IMR-90 (cell line): ENCODE data around the gene PSENEN. TPM values are rescaled to one million over a fixed set of nuclear protein-coding genes. Genes with fewer than 3 reads are reported as not detected.

ENCODE experiments used
- ATAC-seq: fragments of 200-7000 bp; cut with Tn5 transposase; 2 replicates; pipeline ENCODE4 v1.9.1; 2020; ENCODE audit warnings: low read depth, mild to moderate bottlenecking, moderate library complexity
- BruUV-seq: library from RNA; stranded (reverse); fragments of 400-500 nt; replicated peaks from 2 replicates; lab custom pipeline; 2021; lab: Mats Ljungman, UMichigan
- CTCF ChIA-PET: fragments of 300-600 bp; formaldehyde crosslinking; extraction: SDS; loops from one replicate; lab custom pipeline; 2021; ENCODE audit warnings: antibody characterized with exemption; lab: Yijun Ruan, JAX
- POLR2A ChIA-PET: fragments of 300-600 bp; sonication (Branson Sonifier 250); formaldehyde crosslinking; loops from one replicate; lab custom pipeline; 2022; ENCODE audit warnings: antibody characterized with exemption; ENCODE audit not compliant: unreplicated experiment; lab: Charles Lee
- DNase-seq: peaks from one replicate; pipeline ENCODE4 v3.0.0; 2013
- H2AFZ ChIP-seq: replicated peaks from 2 replicates; pipeline ENCODE3; 2013; ENCODE audit warnings: low read length, mild to moderate bottlenecking; ENCODE audit not compliant: poor library complexity
- H2AK5ac ChIP-seq: 2 replicates; pipeline ENCODE4 v1.6.1; 2013; ENCODE audit warnings: low read depth, low read length, inconsistent platforms
- H2AK9ac ChIP-seq: replicated peaks from 2 replicates; pipeline ENCODE3; 2013; ENCODE audit warnings: mild to moderate bottlenecking, low read depth, low read length, moderate library complexity; ENCODE audit not compliant: poor library complexity
- H2BK120ac ChIP-seq: 2 replicates; pipeline ENCODE4 v1.6.1; 2013; ENCODE audit warnings: low read depth, low read length, inconsistent platforms
- H2BK15ac ChIP-seq: 3 replicates; pipeline ENCODE4 v1.6.1; 2013; ENCODE audit warnings: low read depth, low read length, inconsistent platforms
- H2BK20ac ChIP-seq: 2 replicates; pipeline ENCODE4 v1.6.1; 2013; ENCODE audit warnings: low read depth, mild to moderate bottlenecking, inconsistent platforms, low read length, moderate library complexity
- H2BK5ac ChIP-seq: 2 replicates; pipeline ENCODE4 v1.6.1; 2013; ENCODE audit warnings: mild to moderate bottlenecking, low read depth, low read length, inconsistent platforms; ENCODE audit not compliant: poor library complexity, severe bottlenecking
- H3K14ac ChIP-seq: replicated peaks from 2 replicates; pipeline ENCODE4 v1.6.1; 2013; ENCODE audit warnings: low read depth, low read length, inconsistent platforms
- H3K18ac ChIP-seq: 2 replicates; pipeline ENCODE4 v1.6.1; 2013; ENCODE audit warnings: low read depth, low read length, control low read depth
- H3K23ac ChIP-seq: 2 replicates; pipeline ENCODE4 v1.6.1; 2013; ENCODE audit warnings: low read depth, low read length, inconsistent platforms
- H3K27ac ChIP-seq: 2 replicates; pipeline ENCODE4 v1.5.1; 2013; ENCODE audit warnings: mild to moderate bottlenecking, control low read depth, low read length; ENCODE audit not compliant: insufficient read depth
- H3K27me3 ChIP-seq: 2 replicates; pipeline ENCODE4 v1.6.1; 2013; ENCODE audit warnings: low read length; ENCODE audit not compliant: control insufficient read depth, insufficient read depth
- H3K36me3 ChIP-seq: 2 replicates; pipeline ENCODE4 v1.6.1; 2013; ENCODE audit warnings: low read length, mixed read lengths; ENCODE audit not compliant: control insufficient read depth, insufficient read depth
- H3K4ac ChIP-seq: 2 replicates; pipeline ENCODE4 v1.6.1; 2013; ENCODE audit warnings: low read depth, low read length, inconsistent platforms
- H3K4me1 ChIP-seq: 2 replicates; pipeline ENCODE4 v1.6.1; 2013; ENCODE audit warnings: low read length, mixed read lengths; ENCODE audit not compliant: control insufficient read depth, insufficient read depth
- H3K4me2 ChIP-seq: 2 replicates; pipeline ENCODE4 v1.6.1; 2013; ENCODE audit warnings: low read depth, mild to moderate bottlenecking, control low read depth, low read length, moderate library complexity
- H3K4me3 ChIP-seq: 2 replicates; pipeline ENCODE4 v1.5.1; 2013; ENCODE audit warnings: low read depth, mild to moderate bottlenecking, control low read depth, low read length, moderate library complexity; ENCODE audit not compliant: insufficient read depth
- H3K56ac ChIP-seq: 2 replicates; pipeline ENCODE4 v1.6.1; 2013; ENCODE audit warnings: low read length, inconsistent platforms; ENCODE audit not compliant: insufficient read depth; ENCODE audit errors: extremely low read depth
- H3K79me1 ChIP-seq, 2 experiments: 2 replicates each; pipeline ENCODE4 v1.6.1; 2013; ENCODE audit warnings: low read length in 2 of 2, inconsistent platforms in 1 of 2, low read depth in 1 of 2
- H3K9ac ChIP-seq: 2 replicates; pipeline ENCODE4 v1.6.1; 2013; ENCODE audit warnings: low read depth, low read length, control low read depth
- H3K9me1 ChIP-seq: 2 replicates; pipeline ENCODE4 v1.6.1; 2013; ENCODE audit warnings: low read length, inconsistent platforms; ENCODE audit not compliant: insufficient read depth
- H3K9me3 ChIP-seq: 2 replicates; pipeline ENCODE4 v1.6.1; 2013; ENCODE audit warnings: low read length; ENCODE audit not compliant: control insufficient read depth, insufficient read depth
- H4K20me1 ChIP-seq: 2 replicates; pipeline ENCODE4 v1.6.1; 2013; ENCODE audit warnings: low read length, inconsistent platforms; ENCODE audit not compliant: insufficient read depth
- H4K5ac ChIP-seq: 2 replicates; pipeline ENCODE4 v1.6.1; 2013; ENCODE audit warnings: mild to moderate bottlenecking, low read depth, low read length, control low read depth
- H4K8ac ChIP-seq, 2 experiments: 2 replicates each; pipeline ENCODE4 v1.6.1; 2013; ENCODE audit warnings: low read depth in 2 of 2, low read length in 2 of 2, control low read depth in 1 of 2, inconsistent platforms in 1 of 2
- H4K91ac ChIP-seq: 2 replicates; pipeline ENCODE4 v1.6.1; 2013; ENCODE audit warnings: low read depth, low read length, inconsistent platforms; ENCODE audit not compliant: insufficient read depth
- MXI1 ChIP-seq: IDR thresholded peaks from 2 replicates; pipeline ENCODE4 v1.6.1; 2012; ENCODE audit warnings: low read depth, mild to moderate bottlenecking, low read length, moderate library complexity, borderline replicate concordance
- NFE2L2 ChIP-seq: fragments of 150-350 bp; IDR thresholded peaks from 2 replicates; pipeline ENCODE4 v1.6.1; 2016; ENCODE audit warnings: low read depth, mild to moderate bottlenecking, low read length
- POLR2A ChIP-seq: IDR thresholded peaks from 2 replicates; pipeline ENCODE4 v1.6.1; 2012; ENCODE audit warnings: mild to moderate bottlenecking, low read depth, low read length
- RAD21 ChIP-seq: IDR thresholded peaks from 2 replicates; pipeline ENCODE4 v1.6.1; 2012; ENCODE audit warnings: low read length, improper control_type of control experiment
- RCOR1 ChIP-seq: IDR thresholded peaks from 2 replicates; pipeline ENCODE4 v1.6.1; 2012; ENCODE audit warnings: mild to moderate bottlenecking, low read length, improper control_type of control experiment; ENCODE audit not compliant: insufficient replicate concordance
- SMC3 ChIP-seq: fragments of 150-350 bp; IDR thresholded peaks from 2 replicates; pipeline ENCODE4 v1.6.1; 2016; ENCODE audit warnings: low read depth, mild to moderate bottlenecking, antibody characterized with exemption, low read length, moderate library complexity
- USF2 ChIP-seq: fragments of 150-350 bp; IDR thresholded peaks from 2 replicates; pipeline ENCODE4 v1.6.1; 2017; ENCODE audit warnings: mild to moderate bottlenecking, antibody characterized with exemption, low read length, low read depth
- WGBS, 2 experiments: methylation state at CpG; one replicate each; pipeline versions ENCODE4 v1.1.5 to v1.1.7; 2013; ENCODE audit warnings: missing lambda C conversion rate in 2 of 2; ENCODE audit not compliant: insufficient read length in 1 of 2; ENCODE audit errors: extremely low coverage in 2 of 2; 5-methylcytosine and 5-hydroxymethylcytosine counted together
- dilution Hi-C: fragments of 300-500 bp; cut with HindIII; formaldehyde crosslinking; loops from one replicate; pipeline ENCODE4 v1.14.3; 2018; ENCODE audit warnings: low sequenced_read_pairs; ENCODE audit not compliant: unreplicated experiment
- in situ Hi-C: fragments of 300-500 bp; cut with MboI; formaldehyde crosslinking; loops from 3 replicates; pipeline ENCODE4 v1.14.3; 2019; ENCODE audit warnings: low sequenced_read_pairs, inconsistent platforms, mixed read lengths
- intact Hi-C: fragments of 100-400 bp; cut with micrococcal nuclease; formaldehyde crosslinking; loops from 2 replicates; pipeline ENCODE4 v1.10.0; 2022
- polyA plus RNA-seq, 3 experiments: library from polyadenylated mRNA; depleted of rRNA; stranded (reverse); fragments of >200 nt; gene quantifications; 2 replicates each; pipeline ENCODE4 v1.2.3, GENCODE V29; 2012; ENCODE audit warnings: low replicate concordance in 1 of 3
- total RNA-seq: library from RNA; depleted of rRNA; stranded (reverse); fragments of >200 nt; gene quantifications from 2 replicates; pipeline ENCODE4 v1.2.3, GENCODE V29; 2012

PSENEN gene
- total and polyA plus RNA-seq, 2 of the 4 experiments (the other 2 are of a cell fraction), result 9.0 to 47.0 TPM

DNA sequence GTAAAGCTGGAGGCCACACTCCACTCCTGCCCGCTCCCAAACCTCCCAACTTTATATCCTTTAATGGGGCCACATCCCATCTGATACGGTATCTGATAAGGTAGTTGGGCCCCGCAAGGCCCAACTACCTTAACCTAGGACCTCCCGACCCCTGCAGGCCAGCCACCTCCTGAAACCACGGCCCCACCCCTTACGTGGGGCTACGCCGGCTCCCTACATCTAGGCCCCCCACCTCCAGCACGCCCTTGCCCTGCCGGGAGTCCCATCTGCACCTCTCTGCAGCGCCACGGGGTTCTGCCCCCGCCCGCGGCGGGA, 5.4 kb upstream of the PSENEN start:
- peak overlapping the region in 1 of 2 experiments; percentile 17; a peak in 1 of 4 replicates for H4K8ac ChIP-seq
- ChIA-PET CTCF (interaction anchor here (1.2 kb wide), 1 partner anchor 10 kb away, joined by 5 read pairs; no protein-coding TSS in a partner anchor), POLR2A (no interaction called here)
- H3K18ac ChIP-seq, result no peak overlapping the region
- no TSS peak for BruUV-seq
- H3K36me3 ChIP-seq, result peaks cover 33% of the 10 kb centered on the region
- WGBS, 2 experiments, result 0% methylated on average over 4 of the region's 16 CpGs; no CpG with 5 or more reads in 1 of the 2 experiments
- no peak overlapping the region for H3K23ac ChIP-seq
- H3K9me1 ChIP-seq, result peaks cover 5% of the 10 kb centered on the region; the same call in 1 of the 2 replicates
- peak overlapping the region; percentile 2; the same call in 1 of the 2 replicates for H3K9ac ChIP-seq
- H3K4ac ChIP-seq, result 0 out of 2 replicates have a peak overlapping the region, but pooled peaks have one; percentile 23
- H3K14ac ChIP-seq, result no peak overlapping the region
- H3K4me2 ChIP-seq, result peak overlapping the region; percentile 41
- H3K4me3 ChIP-seq, result peak overlapping the region; percentile 52
- H3K56ac ChIP-seq, result no peak overlapping the region
- intact Hi-C loops (no loop called here), dilution Hi-C loops (no loop called here), in situ Hi-C loops (no loop called here)
- no peaks in the 10 kb centered on the region; the same call in 1 of the 2 replicates for H4K20me1 ChIP-seq
- no peak overlapping the region for H2AK5ac ChIP-seq
- H2BK120ac ChIP-seq, result no peak overlapping the region
- peak overlapping the region; percentile 93 for H2AFZ ChIP-seq
- H2BK5ac ChIP-seq, result no peak overlapping the region
- peaks cover 0 to 15% of the 10 kb centered on the region in 2 experiments; a peak in 2 of 4 replicates for H3K79me1 ChIP-seq
- no peaks in the 10 kb centered on the region for H3K27me3 ChIP-seq
- no peak for DNase-seq
- no peak overlapping the region for H2BK20ac ChIP-seq
- no peak overlapping the region for H4K5ac ChIP-seq
- no peak overlapping the region for H2BK15ac ChIP-seq
- ATAC-seq, result no peak
- no peak overlapping the region for H4K91ac ChIP-seq
- no peak for TF ChIP-seq RCOR1
- no peak for TF ChIP-seq MXI1
- TF ChIP-seq USF2, result no peak
- no peak for TF ChIP-seq NFE2L2
- no peak for TF ChIP-seq SMC3
- no peak for TF ChIP-seq POLR2A
- TF ChIP-seq RAD21, result no peak
- 0 out of 2 replicates have a peak, but pooled peaks cover 3% of the 10 kb centered on the region for H3K4me1 ChIP-seq
- no peaks in the 10 kb centered on the region for H3K9me3 ChIP-seq
- H2AK9ac ChIP-seq, result peak overlapping the region; percentile 3
- H3K27ac ChIP-seq, result peak overlapping the region; percentile 20
